IMR-90 (cell line): ENCODE data around the gene HNRNPLL. TPM values are rescaled to one million over a fixed set of nuclear protein-coding genes. Genes with fewer than 3 reads are reported as not detected.
A peak's percentile ranks its signal among the peaks of the same experiment; 100 is the strongest.

Experiments
- ATAC-seq: fragments of 200-7000 bp; cut with Tn5 transposase; 2 replicates; pipeline ENCODE4 v1.9.1; 2020; ENCODE audit warnings: low read depth, mild to moderate bottlenecking, moderate library complexity
- BruUV-seq: library from RNA; stranded (reverse); fragments of 400-500 nt; replicated peaks from 2 replicates; lab custom pipeline; 2021; lab: Mats Ljungman, UMichigan
- CTCF ChIA-PET: fragments of 300-600 bp; formaldehyde crosslinking; extraction: SDS; loops from one replicate; lab custom pipeline; 2021; ENCODE audit warnings: antibody characterized with exemption; lab: Yijun Ruan, JAX
- POLR2A ChIA-PET: fragments of 300-600 bp; sonication (Branson Sonifier 250); formaldehyde crosslinking; loops from one replicate; lab custom pipeline; 2022; ENCODE audit warnings: antibody characterized with exemption; ENCODE audit not compliant: unreplicated experiment; lab: Charles Lee
- DNase-seq: peaks from one replicate; pipeline ENCODE4 v3.0.0; 2013
- H2AFZ ChIP-seq: replicated peaks from 2 replicates; pipeline ENCODE3; 2013; ENCODE audit warnings: low read length, mild to moderate bottlenecking; ENCODE audit not compliant: poor library complexity
- H2AK5ac ChIP-seq: 2 replicates; pipeline ENCODE4 v1.6.1; 2013; ENCODE audit warnings: low read depth, low read length, inconsistent platforms
- H2AK9ac ChIP-seq: replicated peaks from 2 replicates; pipeline ENCODE3; 2013; ENCODE audit warnings: mild to moderate bottlenecking, low read depth, low read length, moderate library complexity; ENCODE audit not compliant: poor library complexity
- H2BK120ac ChIP-seq: 2 replicates; pipeline ENCODE4 v1.6.1; 2013; ENCODE audit warnings: low read depth, low read length, inconsistent platforms
- H2BK15ac ChIP-seq: 3 replicates; pipeline ENCODE4 v1.6.1; 2013; ENCODE audit warnings: low read depth, low read length, inconsistent platforms
- H2BK20ac ChIP-seq: 2 replicates; pipeline ENCODE4 v1.6.1; 2013; ENCODE audit warnings: low read depth, mild to moderate bottlenecking, inconsistent platforms, low read length, moderate library complexity
- H2BK5ac ChIP-seq: 2 replicates; pipeline ENCODE4 v1.6.1; 2013; ENCODE audit warnings: mild to moderate bottlenecking, low read depth, low read length, inconsistent platforms; ENCODE audit not compliant: poor library complexity, severe bottlenecking
- H3K14ac ChIP-seq: replicated peaks from 2 replicates; pipeline ENCODE4 v1.6.1; 2013; ENCODE audit warnings: low read depth, low read length, inconsistent platforms
- H3K18ac ChIP-seq: 2 replicates; pipeline ENCODE4 v1.6.1; 2013; ENCODE audit warnings: low read depth, low read length, control low read depth
- H3K23ac ChIP-seq: 2 replicates; pipeline ENCODE4 v1.6.1; 2013; ENCODE audit warnings: low read depth, low read length, inconsistent platforms
- H3K27ac ChIP-seq: 2 replicates; pipeline ENCODE4 v1.5.1; 2013; ENCODE audit warnings: mild to moderate bottlenecking, control low read depth, low read length; ENCODE audit not compliant: insufficient read depth
- H3K27me3 ChIP-seq: 2 replicates; pipeline ENCODE4 v1.6.1; 2013; ENCODE audit warnings: low read length; ENCODE audit not compliant: control insufficient read depth, insufficient read depth
- H3K36me3 ChIP-seq: 2 replicates; pipeline ENCODE4 v1.6.1; 2013; ENCODE audit warnings: low read length, mixed read lengths; ENCODE audit not compliant: control insufficient read depth, insufficient read depth
- H3K4ac ChIP-seq: 2 replicates; pipeline ENCODE4 v1.6.1; 2013; ENCODE audit warnings: low read depth, low read length, inconsistent platforms
- H3K4me1 ChIP-seq: 2 replicates; pipeline ENCODE4 v1.6.1; 2013; ENCODE audit warnings: low read length, mixed read lengths; ENCODE audit not compliant: control insufficient read depth, insufficient read depth
- H3K4me2 ChIP-seq: 2 replicates; pipeline ENCODE4 v1.6.1; 2013; ENCODE audit warnings: low read depth, mild to moderate bottlenecking, control low read depth, low read length, moderate library complexity
- H3K4me3 ChIP-seq: 2 replicates; pipeline ENCODE4 v1.5.1; 2013; ENCODE audit warnings: low read depth, mild to moderate bottlenecking, control low read depth, low read length, moderate library complexity; ENCODE audit not compliant: insufficient read depth
- H3K56ac ChIP-seq: 2 replicates; pipeline ENCODE4 v1.6.1; 2013; ENCODE audit warnings: low read length, inconsistent platforms; ENCODE audit not compliant: insufficient read depth; ENCODE audit errors: extremely low read depth
- H3K79me1 ChIP-seq, 2 experiments: 2 replicates each; pipeline ENCODE4 v1.6.1; 2013; ENCODE audit warnings: low read length in 2 of 2, inconsistent platforms in 1 of 2, low read depth in 1 of 2
- H3K9ac ChIP-seq: 2 replicates; pipeline ENCODE4 v1.6.1; 2013; ENCODE audit warnings: low read depth, low read length, control low read depth
- H3K9me1 ChIP-seq: 2 replicates; pipeline ENCODE4 v1.6.1; 2013; ENCODE audit warnings: low read length, inconsistent platforms; ENCODE audit not compliant: insufficient read depth
- H3K9me3 ChIP-seq: 2 replicates; pipeline ENCODE4 v1.6.1; 2013; ENCODE audit warnings: low read length; ENCODE audit not compliant: control insufficient read depth, insufficient read depth
- H4K20me1 ChIP-seq: 2 replicates; pipeline ENCODE4 v1.6.1; 2013; ENCODE audit warnings: low read length, inconsistent platforms; ENCODE audit not compliant: insufficient read depth
- H4K5ac ChIP-seq: 2 replicates; pipeline ENCODE4 v1.6.1; 2013; ENCODE audit warnings: mild to moderate bottlenecking, low read depth, low read length, control low read depth
- H4K8ac ChIP-seq, 2 experiments: 2 replicates each; pipeline ENCODE4 v1.6.1; 2013; ENCODE audit warnings: low read depth in 2 of 2, low read length in 2 of 2, control low read depth in 1 of 2, inconsistent platforms in 1 of 2
- H4K91ac ChIP-seq: 2 replicates; pipeline ENCODE4 v1.6.1; 2013; ENCODE audit warnings: low read depth, low read length, inconsistent platforms; ENCODE audit not compliant: insufficient read depth
- CHD1 ChIP-seq: IDR thresholded peaks from 2 replicates; pipeline ENCODE4 v1.6.1; 2012; ENCODE audit warnings: low read depth, low read length, improper control_type of control experiment
- FOS ChIP-seq: fragments of 150-350 bp; IDR thresholded peaks from 2 replicates; pipeline ENCODE4 v1.6.1; 2016; ENCODE audit warnings: low read depth, low read length
- MAZ ChIP-seq: IDR thresholded peaks from 2 replicates; pipeline ENCODE4 v1.6.1; 2012; ENCODE audit warnings: low read depth, mild to moderate bottlenecking, low read length, improper control_type of control experiment, moderate library complexity, borderline replicate concordance
- NFE2L2 ChIP-seq: fragments of 150-350 bp; IDR thresholded peaks from 2 replicates; pipeline ENCODE4 v1.6.1; 2016; ENCODE audit warnings: low read depth, mild to moderate bottlenecking, low read length
- POLR2A ChIP-seq: IDR thresholded peaks from 2 replicates; pipeline ENCODE4 v1.6.1; 2012; ENCODE audit warnings: mild to moderate bottlenecking, low read depth, low read length
- RFX5 ChIP-seq: IDR thresholded peaks from 2 replicates; pipeline ENCODE4 v1.8.0; 2012; ENCODE audit warnings: low read depth, mild to moderate bottlenecking, low read length, moderate library complexity
- SMC3 ChIP-seq: fragments of 150-350 bp; IDR thresholded peaks from 2 replicates; pipeline ENCODE4 v1.6.1; 2016; ENCODE audit warnings: low read depth, mild to moderate bottlenecking, antibody characterized with exemption, low read length, moderate library complexity
- WGBS, 2 experiments: methylation state at CpG; one replicate each; pipeline versions ENCODE4 v1.1.5 to v1.1.7; 2013; ENCODE audit warnings: missing lambda C conversion rate in 2 of 2; ENCODE audit not compliant: insufficient read length in 1 of 2; ENCODE audit errors: extremely low coverage in 2 of 2; 5-methylcytosine and 5-hydroxymethylcytosine counted together
- dilution Hi-C: fragments of 300-500 bp; cut with HindIII; formaldehyde crosslinking; loops from one replicate; pipeline ENCODE4 v1.14.3; 2018; ENCODE audit warnings: low sequenced_read_pairs; ENCODE audit not compliant: unreplicated experiment
- in situ Hi-C: fragments of 300-500 bp; cut with MboI; formaldehyde crosslinking; loops from 3 replicates; pipeline ENCODE4 v1.14.3; 2019; ENCODE audit warnings: low sequenced_read_pairs, inconsistent platforms, mixed read lengths
- intact Hi-C: fragments of 100-400 bp; cut with micrococcal nuclease; formaldehyde crosslinking; loops from 2 replicates; pipeline ENCODE4 v1.10.0; 2022
- polyA plus RNA-seq, 3 experiments: library from polyadenylated mRNA; depleted of rRNA; stranded (reverse); fragments of >200 nt; gene quantifications; 2 replicates each; pipeline ENCODE4 v1.2.3, GENCODE V29; 2012; ENCODE audit warnings: low replicate concordance in 1 of 3
- total RNA-seq: library from RNA; depleted of rRNA; stranded (reverse); fragments of >200 nt; gene quantifications from 2 replicates; pipeline ENCODE4 v1.2.3, GENCODE V29; 2012
- TF ChIP-seq, protein P1 (sequence below): conservative IDR thresholded peaks from 2 replicates; pipeline ENCODE4 v1.5.1; 2012; ENCODE audit warnings: mild to moderate bottlenecking, low read depth, low read length, improper control_type of control experiment

HNRNPLL gene
- total and polyA plus RNA-seq, 2 of the 4 experiments (the other 2 are of a cell fraction) = 23.7 to 53.1 TPM

GRCh38 chr2:38535404-38535743, 67.4 kb downstream of the HNRNPLL start:
- Histone ChIP-seq H3K56ac (no peak overlapping the region), H3K9ac (no peak overlapping the region), H3K4ac (no peak overlapping the region), H2AK9ac (peak overlapping the region; percentile 58), H2BK15ac (no peak overlapping the region), H3K4me2 (no peak overlapping the region), H3K79me1 (no peaks in the 10 kb centered on the region), H3K36me3 (no peaks in the 10 kb centered on the region), H2AFZ (no peak overlapping the region), H2AK5ac (no peak overlapping the region), H3K27me3 (peaks cover 10% of the 10 kb centered on the region; the same call in 1 of the 2 replicates), H4K8ac (no peak overlapping the region), H3K23ac (no peak overlapping the region), H3K18ac (no peak overlapping the region), H2BK120ac (no peak overlapping the region), H2BK5ac (no peak overlapping the region), H3K4me1 (no peaks in the 10 kb centered on the region), H4K20me1 (no peaks in the 10 kb centered on the region), H3K9me1 (no peaks in the 10 kb centered on the region), H3K9me3 (no peaks in the 10 kb centered on the region), H3K14ac (no peak overlapping the region), H2BK20ac (no peak overlapping the region), H4K5ac (no peak overlapping the region), H3K4me3 (no peak overlapping the region), H3K27ac (no peak overlapping the region), H4K91ac (no peak overlapping the region)
- ChIA-PET POLR2A (no interaction called here), CTCF (interaction anchor here (0.7 to 1.7 kb wide), 3 partner anchors 10 to 200 kb away, joined by 3 to 6 read pairs (median 3); no protein-coding TSS in a partner anchor)
- no peak for DNase-seq
- dilution Hi-C loops = no loop called here
- in situ Hi-C loops = no loop called here
- BruUV-seq = no TSS peak
- ATAC-seq = no peak
- WGBS, 2 experiments = 67% methylated on average over 5 of the region's 11 CpGs; no CpG with 5 or more reads in 1 of the 2 experiments
- intact Hi-C loops = loop anchor here (5.0 to 10.0 kb wide), 2 partner anchors 192 to 299 kb away; no protein-coding TSS in a partner anchor
- TF ChIP-seq POLR2A (no peak), CHD1 (no peak), RFX5 (no peak), MAZ (no peak), SMC3 (no peak), FOS (no peak), NFE2L2 (no peak)
- TF ChIP-seq, protein P1, sequence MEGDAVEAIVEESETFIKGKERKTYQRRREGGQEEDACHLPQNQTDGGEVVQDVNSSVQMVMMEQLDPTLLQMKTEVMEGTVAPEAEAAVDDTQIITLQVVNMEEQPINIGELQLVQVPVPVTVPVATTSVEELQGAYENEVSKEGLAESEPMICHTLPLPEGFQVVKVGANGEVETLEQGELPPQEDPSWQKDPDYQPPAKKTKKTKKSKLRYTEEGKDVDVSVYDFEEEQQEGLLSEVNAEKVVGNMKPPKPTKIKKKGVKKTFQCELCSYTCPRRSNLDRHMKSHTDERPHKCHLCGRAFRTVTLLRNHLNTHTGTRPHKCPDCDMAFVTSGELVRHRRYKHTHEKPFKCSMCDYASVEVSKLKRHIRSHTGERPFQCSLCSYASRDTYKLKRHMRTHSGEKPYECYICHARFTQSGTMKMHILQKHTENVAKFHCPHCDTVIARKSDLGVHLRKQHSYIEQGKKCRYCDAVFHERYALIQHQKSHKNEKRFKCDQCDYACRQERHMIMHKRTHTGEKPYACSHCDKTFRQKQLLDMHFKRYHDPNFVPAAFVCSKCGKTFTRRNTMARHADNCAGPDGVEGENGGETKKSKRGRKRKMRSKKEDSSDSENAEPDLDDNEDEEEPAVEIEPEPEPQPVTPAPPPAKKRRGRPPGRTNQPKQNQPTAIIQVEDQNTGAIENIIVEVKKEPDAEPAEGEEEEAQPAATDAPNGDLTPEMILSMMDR = no peak
